Lower leg skin (tissue), 3 donors: ENCODE data around the gene ERMP1.

Experiments
- CTCF ChIP-seq, 3 donors: fragments of 450-650 bp; IDR thresholded peaks; one replicate each; pipeline ENCODE4 v1.5.1; 2016; ENCODE audit warnings: antibody characterized with exemption in 3 of 3, mild to moderate bottlenecking in 3 of 3, moderate library complexity in 2 of 3
- POLR2A ChIP-seq, 2 donors: fragments of 450-650 bp; IDR thresholded peaks; one replicate each; pipeline ENCODE4 v1.6.1; 2016 to 2017; ENCODE audit warnings: antibody characterized with exemption in 2 of 2, mild to moderate bottlenecking in 1 of 2, moderate library complexity in 1 of 2

GRCh38 chr9:5778805-5779204, 54.1 kb downstream of the ERMP1 start:
- TF ChIP-seq POLR2A (IDR thresholded peaks at IDR 0.05): no peak
- no peak for TF ChIP-seq CTCF (IDR thresholded peaks at IDR 0.05)
